Measurements from ENCODE around the gene SPATA20. TPM values are rescaled to one million over a fixed set of nuclear protein-coding genes. Genes with fewer than 3 reads are reported as not detected.

Gene SPATA20
- total RNA-seq, 1 donor from 2014 or later: 70.2 TPM

DNA sequence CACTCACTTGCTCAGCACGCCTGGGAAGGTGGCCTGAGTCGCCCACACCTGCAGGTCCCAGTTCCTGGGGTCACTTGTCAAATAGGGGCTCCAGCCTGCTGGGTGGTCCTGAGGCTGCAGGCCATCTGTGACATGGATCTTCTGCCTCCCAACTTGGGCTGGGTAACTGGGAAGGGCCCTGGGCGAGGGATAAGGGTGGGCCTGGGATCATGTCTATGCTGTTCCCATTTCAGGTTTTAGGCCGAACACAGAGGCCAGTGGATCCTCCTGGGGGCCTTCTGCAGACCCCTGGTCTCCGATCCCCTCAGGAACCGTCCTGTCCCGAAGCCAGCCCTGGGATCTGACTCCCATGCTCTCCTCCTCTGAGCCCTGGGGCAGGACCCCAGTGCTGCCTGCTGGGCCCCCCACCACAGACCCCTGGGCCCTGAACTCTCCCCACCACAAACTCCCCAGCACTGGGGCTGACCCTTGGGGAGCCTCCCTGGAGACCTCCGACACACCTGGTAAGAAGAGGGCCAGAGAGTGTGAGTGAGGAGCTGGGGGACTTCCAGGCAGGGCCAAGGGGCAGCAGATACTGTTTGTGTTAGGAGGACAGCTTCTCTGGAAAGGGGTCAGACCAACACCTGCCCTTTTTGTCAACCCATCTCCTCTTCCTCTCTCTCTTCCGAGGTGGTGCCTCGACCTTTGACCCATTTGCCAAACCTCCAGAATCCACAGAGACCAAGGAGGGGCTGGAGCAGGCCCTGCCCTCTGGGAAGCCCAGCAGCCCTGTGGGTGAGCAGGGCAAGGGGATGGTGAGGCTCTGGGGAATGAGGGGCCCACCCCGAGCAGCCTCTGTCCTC is 6.2 kb upstream of the SPATA20 start:
- DNase-seq (ENCODE audit: low read depth): no peak
- no peak overlapping the region for H3K4me3 ChIP-seq (ENCODE audit: low read depth, low read length)
- TF ChIP-seq, protein P1, sequence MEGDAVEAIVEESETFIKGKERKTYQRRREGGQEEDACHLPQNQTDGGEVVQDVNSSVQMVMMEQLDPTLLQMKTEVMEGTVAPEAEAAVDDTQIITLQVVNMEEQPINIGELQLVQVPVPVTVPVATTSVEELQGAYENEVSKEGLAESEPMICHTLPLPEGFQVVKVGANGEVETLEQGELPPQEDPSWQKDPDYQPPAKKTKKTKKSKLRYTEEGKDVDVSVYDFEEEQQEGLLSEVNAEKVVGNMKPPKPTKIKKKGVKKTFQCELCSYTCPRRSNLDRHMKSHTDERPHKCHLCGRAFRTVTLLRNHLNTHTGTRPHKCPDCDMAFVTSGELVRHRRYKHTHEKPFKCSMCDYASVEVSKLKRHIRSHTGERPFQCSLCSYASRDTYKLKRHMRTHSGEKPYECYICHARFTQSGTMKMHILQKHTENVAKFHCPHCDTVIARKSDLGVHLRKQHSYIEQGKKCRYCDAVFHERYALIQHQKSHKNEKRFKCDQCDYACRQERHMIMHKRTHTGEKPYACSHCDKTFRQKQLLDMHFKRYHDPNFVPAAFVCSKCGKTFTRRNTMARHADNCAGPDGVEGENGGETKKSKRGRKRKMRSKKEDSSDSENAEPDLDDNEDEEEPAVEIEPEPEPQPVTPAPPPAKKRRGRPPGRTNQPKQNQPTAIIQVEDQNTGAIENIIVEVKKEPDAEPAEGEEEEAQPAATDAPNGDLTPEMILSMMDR (conservative IDR thresholded peaks at IDR 0.05; ENCODE audit: low read depth, low read length): no peak

DNA sequence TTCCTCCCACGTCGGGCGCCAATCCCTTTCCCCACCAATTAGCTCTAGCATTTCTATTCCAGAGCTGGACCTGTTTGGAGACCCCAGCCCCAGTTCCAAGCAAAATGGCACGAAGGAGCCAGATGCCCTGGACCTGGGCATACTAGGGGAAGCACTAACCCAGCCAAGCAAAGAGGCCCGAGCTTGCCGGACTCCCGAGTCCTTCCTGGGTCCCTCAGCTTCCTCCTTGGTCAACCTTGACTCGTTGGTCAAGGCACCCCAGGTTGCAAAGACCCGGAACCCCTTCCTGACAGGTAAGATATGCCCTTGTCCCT is 5.6 kb upstream of the SPATA20 start:
- no peak for DNase-seq (ENCODE audit: low read depth)
- TF ChIP-seq, protein P1 (conservative IDR thresholded peaks at IDR 0.05; ENCODE audit: low read depth, low read length): no peak
- H3K4me3 ChIP-seq (ENCODE audit: low read depth, low read length): peak overlapping the region; percentile 48

DNA sequence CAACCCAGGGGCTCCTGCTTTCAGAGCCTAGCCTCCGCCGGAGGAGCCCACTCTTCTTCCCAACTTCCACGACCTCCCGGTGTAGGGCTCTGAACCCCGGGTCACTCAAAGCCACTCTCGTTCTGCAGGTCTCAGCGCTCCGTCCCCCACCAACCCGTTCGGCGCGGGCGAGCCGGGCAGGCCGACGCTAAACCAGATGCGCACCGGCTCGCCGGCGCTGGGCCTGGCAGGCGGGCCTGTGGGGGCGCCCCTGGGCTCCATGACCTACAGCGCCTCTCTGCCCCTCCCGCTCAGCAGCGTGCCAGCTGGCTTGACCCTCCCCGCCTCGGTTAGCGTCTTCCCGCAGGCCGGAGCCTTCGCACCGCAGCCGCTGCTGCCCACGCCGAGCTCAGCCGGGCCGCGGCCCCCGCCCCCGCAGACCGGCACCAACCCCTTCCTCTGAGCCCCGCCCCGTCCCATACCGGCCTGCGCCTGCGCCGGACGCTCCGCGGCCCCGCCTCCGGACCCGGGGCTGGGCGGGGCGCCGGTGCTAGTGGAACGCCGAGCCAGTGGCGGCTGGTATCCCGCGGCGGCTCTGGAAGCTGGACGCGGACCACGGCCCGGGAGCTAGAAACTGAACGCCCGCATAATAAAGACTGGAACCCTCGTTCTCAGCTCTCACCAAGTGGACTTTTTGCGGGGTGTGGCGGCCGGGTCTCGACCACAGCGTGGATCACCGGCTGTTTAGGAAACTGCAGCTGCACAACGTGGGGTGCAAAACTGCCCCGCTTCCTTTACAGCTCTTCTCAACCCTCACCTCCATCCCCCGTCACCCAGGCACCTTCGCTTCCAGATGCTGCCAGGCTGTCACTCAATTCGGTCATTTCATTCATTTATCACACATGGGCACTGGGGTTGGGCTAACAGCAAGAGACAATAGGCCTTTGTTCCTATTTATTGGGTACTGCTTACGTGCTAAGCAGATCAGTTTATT is 5.0 kb upstream of the SPATA20 start:
- DNase-seq (ENCODE audit: low read depth): no peak
- TF ChIP-seq, protein P1 (conservative IDR thresholded peaks at IDR 0.05; ENCODE audit: low read depth, low read length): peak; percentile 33
- H3K4me3 ChIP-seq (ENCODE audit: low read depth, low read length): peak overlapping the region; percentile 48

DNA sequence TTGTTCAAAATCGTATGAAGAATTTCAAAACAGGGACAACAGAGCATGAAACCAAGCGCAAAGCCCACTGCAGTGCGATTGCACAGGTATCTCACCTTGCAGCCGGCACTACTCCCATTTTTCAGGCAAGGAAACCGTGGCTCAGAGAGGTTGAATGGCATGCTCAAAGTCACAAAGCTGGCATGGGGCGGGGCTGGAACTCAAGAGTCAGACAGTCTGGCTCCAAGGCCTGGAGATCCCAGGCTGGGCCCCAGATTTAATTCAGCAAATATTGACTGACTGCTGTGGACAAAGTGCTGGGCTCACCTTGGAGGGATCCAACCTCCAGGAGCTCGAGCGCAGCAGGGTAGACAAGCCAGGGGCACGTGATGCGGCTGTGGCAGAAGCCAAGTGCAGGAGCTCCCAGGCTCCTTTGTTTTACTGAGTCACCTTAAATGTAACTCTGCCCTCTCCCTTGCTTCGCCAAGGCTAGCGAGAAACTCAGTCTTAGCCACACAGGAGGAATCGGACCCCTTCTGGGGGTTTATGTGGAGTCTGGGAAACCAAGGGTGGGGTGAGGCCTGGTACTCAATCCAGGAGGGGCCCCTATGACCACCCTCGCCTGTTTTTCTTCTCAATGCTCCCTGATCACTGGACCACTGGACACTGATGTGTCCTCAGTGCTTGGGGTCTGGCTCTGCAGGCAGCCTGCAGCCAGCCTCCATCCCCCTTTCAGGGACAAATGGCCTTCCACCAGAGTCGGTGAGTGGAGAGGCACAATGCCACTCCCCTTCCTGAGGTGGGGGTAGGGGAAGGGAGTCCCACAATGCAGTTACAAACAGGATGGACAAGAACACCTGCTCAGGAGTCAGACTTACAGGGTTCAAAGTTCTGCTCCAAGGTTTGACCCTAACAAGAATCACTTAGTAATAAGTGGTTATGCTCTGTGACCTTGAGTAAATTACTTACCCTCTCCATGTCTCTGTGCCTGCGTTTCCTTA is 3.9 kb upstream of the SPATA20 start:
- TF ChIP-seq, protein P1 (conservative IDR thresholded peaks at IDR 0.05; ENCODE audit: low read depth, low read length): no peak
- no peak overlapping the region for H3K4me3 ChIP-seq (ENCODE audit: low read depth, low read length)
- DNase-seq (ENCODE audit: low read depth): no peak

DNA sequence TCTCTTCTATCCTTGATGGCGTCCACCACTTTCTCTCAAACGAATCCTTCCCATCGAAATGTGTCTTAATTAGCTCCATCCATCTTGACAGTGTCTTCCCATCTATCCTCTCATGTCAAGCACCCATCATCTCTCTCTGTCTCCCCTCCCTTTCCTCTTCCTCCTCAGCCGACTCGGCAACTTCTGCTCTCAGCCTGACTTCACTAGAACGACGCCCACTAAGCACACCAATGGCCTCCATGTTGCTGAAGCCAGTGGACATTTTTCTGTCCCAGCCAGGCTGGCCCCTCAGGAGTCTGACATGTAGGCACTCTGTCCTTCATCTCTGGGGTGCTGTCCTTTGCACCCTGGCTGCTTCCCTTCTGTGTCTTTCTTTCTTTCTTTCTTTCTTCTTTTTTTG is 2.5 kb upstream of the SPATA20 start:
- H3K4me3 ChIP-seq (ENCODE audit: low read depth, low read length): no peak overlapping the region
- no peak for DNase-seq (ENCODE audit: low read depth)
- TF ChIP-seq, protein P1 (conservative IDR thresholded peaks at IDR 0.05; ENCODE audit: low read depth, low read length): no peak

DNA sequence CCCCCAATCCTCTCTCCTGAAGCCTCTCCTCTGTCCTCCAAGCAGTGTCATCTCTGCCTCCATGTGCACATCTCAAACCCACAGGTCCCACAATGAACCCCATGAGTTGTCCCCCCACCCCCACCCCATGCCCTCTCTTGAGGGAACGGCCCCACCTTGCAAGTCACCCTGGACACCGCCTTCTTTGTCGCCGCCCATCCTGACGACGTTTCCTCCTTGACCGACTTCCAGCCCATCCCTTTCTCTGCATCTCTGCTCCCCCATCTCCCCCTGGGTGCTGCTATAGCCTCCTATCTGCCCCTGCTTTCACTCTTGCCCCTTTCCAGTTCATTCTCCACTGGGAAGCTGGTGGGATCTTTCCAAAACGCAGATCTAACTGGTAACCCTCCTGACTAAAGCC is 1.7 kb upstream of the SPATA20 start:
- TF ChIP-seq, protein P1 (conservative IDR thresholded peaks at IDR 0.05; ENCODE audit: low read depth, low read length): no peak
- no peak for DNase-seq (ENCODE audit: low read depth)
- H3K4me3 ChIP-seq (ENCODE audit: low read depth, low read length): no peak overlapping the region
